Left lung (tissue), 10 donors: ENCODE measurements around the gene RANBP17. TPM values are rescaled to one million over a fixed set of nuclear protein-coding genes. Genes with fewer than 3 reads are reported as not detected.
"Not testable (repeated sequence)": the region's sequence is repeated elsewhere in the genome, so short reads cannot be mapped to it uniquely, and the experiment has no call there.

ENCODE experiments used
- ATAC-seq: fragments of 200-7000 bp; cut with Tn5 transposase; one replicate; pipeline ENCODE4 v1.9.1; 2020; ENCODE audit warnings: moderate library complexity
- DNase-seq, 4 donors: peaks; one replicate each; pipeline ENCODE4 v3.0.0-alpha.2; 2013 to 2020
- H3K27ac ChIP-seq, 2 donors: fragments of 200-600 bp; sonication (generic) in 1 of 2; one replicate each; pipeline versions ENCODE4 v1.5.0 to v1.8.0; 2020 to 2021
- H3K27me3 ChIP-seq, 2 donors: fragments of 200-600 bp; sonication (generic) in 1 of 2; one replicate each; pipeline versions ENCODE4 v1.5.0 to v1.8.0; 2020 to 2021
- H3K36me3 ChIP-seq, 2 donors: fragments of 200-600 bp; sonication (generic) in 1 of 2; one replicate each; pipeline versions ENCODE4 v1.5.0 to v1.8.0; 2020 to 2021
- H3K4me1 ChIP-seq, 2 donors: fragments of 200-600 bp; one replicate each; pipeline ENCODE4 v1.8.0; 2021
- H3K4me3 ChIP-seq, 2 donors: fragments of 200-600 bp; sonication (generic) in 1 of 2; one replicate each; pipeline versions ENCODE4 v1.5.0 to v1.8.0; 2020 to 2021; ENCODE audit warnings: mild to moderate bottlenecking in 1 of 2
- H3K9me3 ChIP-seq, 2 donors: fragments of 200-600 bp; sonication (generic) in 1 of 2; one replicate each; pipeline versions ENCODE4 v1.5.0 to v1.8.0; 2020 to 2021
- CTCF ChIP-seq, 2 donors: fragments of 200-600 bp; sonication (generic) in 1 of 2; IDR thresholded peaks; one replicate each; pipeline versions ENCODE4 v1.5.0 to v1.8.0; 2021; ENCODE audit warnings: antibody characterized with exemption in 2 of 2
- intact Hi-C, 2 donors: fragments of 100-400 bp; cut with DNase I; formaldehyde crosslinking; loops; one replicate each; pipeline versions ENCODE4 v1.11.2 to v1.14.2; 2022
- polyA plus RNA-seq, 6 donors: library from polyadenylated mRNA; unstranded; fragments of 120-200 nt; gene quantifications; one replicate each; pipeline ENCODE4 v1.2.1, GENCODE V29; 2013; ENCODE audit not compliant: insufficient read length in 6 of 6
- total RNA-seq, 2 donors: library from RNA; stranded (reverse); fragmentation: NEBNext Ultra II Directional; extraction: Animal tissue kit (Norgen Biotek cat#: 25700); gene quantifications; one replicate each; pipeline ENCODE4 v1.2.1, GENCODE V29; 2021
- donor health status: DM: no; HTN: yes; CAD: no.
- donor health status: DM: no; HTN: no; CAD: no.

RANBP17 gene
- total and polyA plus RNA-seq, 8 donors: 17.0 to 44.5 (median 33.7) TPM

GRCh38 chr5:171285465-171285864, 423.6 kb downstream of the RANBP17 start:
- Histone ChIP-seq H3K4me3 (no peak overlapping the region), H3K9me3 (no peaks in the 10 kb centered on the region), H3K4me1 (no peaks in the 10 kb centered on the region), H3K36me3 (no peaks in the 10 kb centered on the region), H3K27ac (no peak overlapping the region), H3K27me3 (no peaks in the 10 kb centered on the region)
- no peak for ATAC-seq
- no peak for DNase-seq
- intact Hi-C loops: no loop called here
- TF ChIP-seq CTCF (IDR thresholded peaks at IDR 0.05): no peak

- H3K36me3 ChIP-seq: no peaks in the 10 kb centered on the region
- no peak overlapping the region for H3K27ac ChIP-seq
- no peaks in the 10 kb centered on the region for H3K27me3 ChIP-seq
- no peaks in the 10 kb centered on the region for H3K9me3 ChIP-seq
- TF ChIP-seq CTCF (IDR thresholded peaks at IDR 0.05): no peak
- intact Hi-C loops: no loop called here
- H3K4me3 ChIP-seq: no peak overlapping the region
- H3K4me1 ChIP-seq: no peaks in the 10 kb centered on the region
- ATAC-seq (no peak), DNase-seq (no peak)
Observed at GRCh38 chr5:171288066-171288465, 426.2 kb downstream of the RANBP17 start.

GRCh38 chr5:171291371-171291770, 429.6 kb downstream of the RANBP17 start:
- no peaks in the 10 kb centered on the region for H3K4me1 ChIP-seq
- TF ChIP-seq CTCF (IDR thresholded peaks at IDR 0.05): no peak

GRCh38 chr5:171295299-171295698, 433.5 kb downstream of the RANBP17 start:
- Histone ChIP-seq H3K27ac (no peak overlapping the region), H3K36me3 (no peaks in the 10 kb centered on the region), H3K4me1 (no peaks in the 10 kb centered on the region), H3K9me3 (no peaks in the 10 kb centered on the region), H3K27me3 (no peaks in the 10 kb centered on the region), H3K4me3 (no peak overlapping the region)
- ATAC-seq: no peak
- DNase-seq: no peak
- intact Hi-C loops: no loop called here
- TF ChIP-seq CTCF (IDR thresholded peaks at IDR 0.05): no peak

More at GRCh38 chr5:171291371-171291770, 429.6 kb downstream of the RANBP17 start:
- Histone ChIP-seq H3K9me3 (no peaks in the 10 kb centered on the region), H3K27me3 (no peaks in the 10 kb centered on the region), H3K36me3 (no peaks in the 10 kb centered on the region), H3K27ac (no peak overlapping the region), H3K4me3 (no peak overlapping the region)
- DNase-seq (no peak), ATAC-seq (no peak)
- intact Hi-C loops: no loop called here

GRCh38 chr5:171295801-171296200, 434.0 kb downstream of the RANBP17 start:
- Histone ChIP-seq H3K4me3 (no peak overlapping the region), H3K4me1 (no peaks in the 10 kb centered on the region), H3K36me3 (no peaks in the 10 kb centered on the region), H3K27ac (no peak overlapping the region), H3K9me3 (no peaks in the 10 kb centered on the region), H3K27me3 (no peaks in the 10 kb centered on the region)
- ATAC-seq (no peak), DNase-seq (no peak)
- intact Hi-C loops: no loop called here
- no peak for TF ChIP-seq CTCF (IDR thresholded peaks at IDR 0.05)

- ATAC-seq, H3K4me3 ChIP-seq, intact Hi-C loops: not testable (repeated sequence)
Observed at GRCh38 chr5:171297941-171298340, 436.1 kb downstream of the RANBP17 start.

More at GRCh38 chr5:171297941-171298340, 436.1 kb downstream of the RANBP17 start:
- not testable (repeated sequence) for H3K36me3 ChIP-seq, DNase-seq, H3K4me1 ChIP-seq, H3K9me3 ChIP-seq, H3K27ac ChIP-seq, H3K27me3 ChIP-seq
